IPS-NIHi11 (cell line): Measurements from ENCODE around the gene TTC6.
A peak's percentile ranks its signal among the peaks of the same experiment; 100 is the strongest.
"Not testable (repeated sequence)": the region's sequence is repeated elsewhere in the genome, so short reads cannot be mapped to it uniquely, and the experiment has no call there.

ENCODE experiments used
- DNase-seq: peaks from one replicate; pipeline ENCODE4 v3.0.0; 2012; ENCODE audit warnings: mixed read lengths, low spot score

TTC6 gene, protein sequence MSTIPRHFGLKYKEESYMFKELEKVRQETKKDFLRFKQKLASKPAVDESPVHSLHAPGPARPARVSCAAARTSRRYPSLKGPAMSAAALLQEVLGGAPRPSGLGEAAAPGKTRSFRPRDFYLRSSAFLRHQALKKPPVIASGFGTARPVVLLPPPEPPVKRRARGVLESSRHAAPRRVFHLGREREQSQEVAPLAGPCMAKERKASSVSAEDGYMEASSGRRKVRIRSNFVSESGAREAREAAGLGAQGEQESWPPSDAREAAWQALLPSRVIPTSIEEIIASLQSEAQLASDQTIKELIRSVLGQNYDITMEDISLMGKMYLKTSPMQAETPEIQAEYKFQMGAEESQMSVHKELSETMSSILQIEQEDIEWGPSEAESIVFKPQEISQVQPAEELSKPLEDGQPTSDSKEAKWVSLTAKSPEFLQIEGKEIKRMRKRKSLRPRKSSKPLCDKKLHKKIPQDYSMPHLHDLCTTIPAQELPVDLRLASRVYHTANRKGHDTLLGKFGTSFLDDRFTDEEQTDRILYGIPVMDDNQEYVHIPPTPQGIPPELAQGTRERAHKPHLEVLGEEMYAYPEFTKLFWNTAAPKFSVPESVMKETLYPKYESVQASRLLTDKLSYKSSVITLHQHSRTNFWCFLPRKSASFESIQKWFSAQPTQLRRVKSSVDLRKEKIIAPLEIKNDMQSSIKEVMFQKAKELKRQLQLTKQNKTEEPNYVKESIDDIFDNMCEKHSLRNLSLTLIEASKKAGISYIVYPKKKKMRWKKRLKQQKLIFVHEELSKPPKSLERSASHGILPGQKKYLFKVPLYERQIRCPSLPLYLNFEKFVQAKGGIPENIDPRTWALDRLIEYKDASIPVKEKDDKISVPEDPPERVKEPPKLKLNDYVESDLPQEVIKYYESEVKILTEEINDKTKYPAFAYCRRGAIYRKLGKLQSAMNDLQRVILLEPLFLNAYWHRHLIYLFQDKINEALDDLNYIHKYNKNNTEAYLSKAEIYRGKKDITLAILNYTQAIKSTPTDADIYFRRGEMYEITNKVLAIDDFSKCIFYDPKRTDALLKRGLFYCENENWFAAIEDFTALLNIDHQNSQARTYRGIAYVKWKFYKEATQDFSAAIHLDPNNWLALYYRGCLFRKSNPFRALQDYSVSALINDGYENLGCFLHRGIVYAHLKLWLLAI (N-terminal part only)

DNA sequence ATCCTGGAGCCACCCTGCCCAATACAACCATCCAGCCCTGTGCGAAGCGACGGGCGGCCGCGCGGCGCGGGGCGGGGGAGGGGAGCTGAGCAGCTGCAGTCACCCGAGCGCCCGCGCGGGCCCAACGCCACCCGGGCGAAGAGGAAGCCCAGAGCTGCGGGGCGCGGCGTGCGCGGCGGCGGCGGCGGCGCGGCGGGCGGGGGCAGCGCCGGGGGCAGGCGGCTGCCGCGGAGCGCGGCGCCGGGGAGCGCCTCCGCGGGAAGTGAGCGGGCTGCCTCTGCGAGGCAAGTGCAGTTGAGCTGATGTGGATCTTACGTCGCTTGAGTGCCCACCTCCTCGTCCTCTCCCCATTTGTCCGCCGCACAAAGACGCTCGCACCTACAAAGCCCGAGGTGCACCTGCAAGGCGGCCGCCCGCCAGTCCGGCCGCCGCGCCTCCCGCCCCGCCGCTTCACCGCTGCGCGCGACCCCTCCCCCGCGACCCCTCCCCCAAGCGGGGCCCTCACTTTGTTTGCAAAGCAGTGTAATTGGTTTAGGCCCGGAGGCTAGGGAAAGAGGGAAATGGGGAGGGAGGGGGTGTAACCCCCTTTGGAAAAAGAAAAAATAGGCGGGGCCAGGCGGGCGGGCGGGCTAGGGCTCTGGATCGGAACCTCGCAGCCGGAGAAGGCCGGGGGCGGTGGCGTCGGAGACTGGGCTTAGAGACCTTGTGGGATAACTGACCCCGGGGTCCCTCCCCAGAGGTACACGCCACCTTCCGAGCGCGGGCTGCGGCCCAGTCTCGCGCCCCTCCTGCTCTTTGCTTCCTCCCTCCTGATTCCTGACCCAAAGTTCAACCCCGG is at the start of gene TTC6, which contains the start of gene FOXA1:
TSS of gene TTC6 (plus strand) at position 659 of the 838 bp plus-strand sequence. CDS start 26,436 bp downstream, outside the sequence.
TSS of gene FOXA1 (minus strand) at position 279 of the 838 bp plus-strand sequence. CDS start at position 2, 277 bp downstream.
- DNase-seq = peak; percentile 68

DNA sequence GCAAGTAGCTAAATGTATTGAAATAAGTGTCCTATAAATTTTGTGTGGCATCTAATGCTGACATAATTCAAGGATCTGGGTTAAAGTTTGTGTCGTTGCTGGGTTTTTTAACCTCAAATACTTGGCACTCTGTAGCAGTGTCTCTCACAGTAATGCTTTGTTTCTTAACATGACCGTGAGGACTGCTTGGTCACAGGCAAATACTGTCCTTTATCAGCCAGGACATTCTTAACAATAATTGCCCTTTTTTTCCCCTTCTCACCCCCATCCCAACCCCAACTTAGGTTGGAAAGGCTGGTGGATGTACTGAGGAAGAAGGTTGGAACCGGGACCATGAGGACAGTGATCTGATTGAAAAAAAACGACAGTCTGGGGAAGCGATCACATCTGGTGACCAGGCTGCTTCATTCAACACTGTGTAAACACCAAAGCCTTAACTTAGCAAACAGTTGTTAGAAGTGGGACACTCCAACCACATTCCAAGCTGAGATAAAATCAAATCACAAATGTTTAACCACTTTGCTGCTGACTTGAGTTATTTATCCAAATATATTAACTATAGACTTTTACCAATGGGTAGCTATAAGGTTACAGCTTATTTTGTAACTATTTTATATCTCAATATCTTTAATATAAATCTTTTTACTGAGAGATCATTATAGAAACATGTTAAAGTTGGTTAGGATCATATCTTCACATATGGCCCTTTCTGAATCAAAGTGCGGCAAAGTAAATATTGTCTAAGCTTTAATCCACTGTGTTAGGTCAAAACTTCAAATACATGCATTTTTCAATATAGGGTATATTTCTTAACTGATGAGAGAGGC is 48.6 kb upstream of the TTC6 start:
- DNase-seq = no peak

DNA sequence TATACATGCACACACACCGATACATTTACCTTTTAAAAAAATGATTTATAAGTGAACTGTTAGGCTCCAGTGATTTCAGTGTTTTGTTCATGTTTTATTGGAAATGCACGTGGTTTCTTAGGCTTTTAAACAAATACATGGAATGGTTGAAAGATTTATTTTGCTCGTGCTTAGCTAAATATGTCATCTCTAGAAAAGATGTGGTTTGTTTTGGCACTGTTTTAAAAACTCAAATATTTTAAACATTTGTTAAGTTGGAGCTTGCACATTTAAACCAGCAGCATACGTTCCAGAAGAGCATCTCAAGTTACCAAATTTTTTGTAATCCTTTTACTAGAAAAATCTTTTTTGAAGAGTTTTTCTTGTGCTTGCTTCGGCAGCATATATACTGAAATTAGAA is 44.9 kb upstream of the TTC6 start:
- DNase-seq = no peak

DNA sequence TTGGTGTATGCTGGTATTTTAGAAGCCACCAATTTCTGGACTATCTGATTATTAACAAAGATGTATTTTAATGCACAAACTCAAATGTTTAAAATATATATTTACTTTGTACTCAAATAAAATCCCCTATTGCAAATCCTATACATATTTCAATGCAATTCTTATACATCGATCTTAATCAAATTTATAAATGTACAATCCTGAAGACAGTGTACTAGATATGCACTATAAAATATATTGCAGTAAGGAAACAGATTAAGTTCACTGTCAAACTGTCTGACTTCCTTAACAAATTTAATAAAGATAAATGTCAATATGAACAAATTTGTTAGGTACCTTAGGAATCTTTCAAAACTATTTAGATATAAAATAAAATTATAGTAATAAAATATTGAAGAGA is 44.3 kb upstream of the TTC6 start:
- no peak for DNase-seq

DNA sequence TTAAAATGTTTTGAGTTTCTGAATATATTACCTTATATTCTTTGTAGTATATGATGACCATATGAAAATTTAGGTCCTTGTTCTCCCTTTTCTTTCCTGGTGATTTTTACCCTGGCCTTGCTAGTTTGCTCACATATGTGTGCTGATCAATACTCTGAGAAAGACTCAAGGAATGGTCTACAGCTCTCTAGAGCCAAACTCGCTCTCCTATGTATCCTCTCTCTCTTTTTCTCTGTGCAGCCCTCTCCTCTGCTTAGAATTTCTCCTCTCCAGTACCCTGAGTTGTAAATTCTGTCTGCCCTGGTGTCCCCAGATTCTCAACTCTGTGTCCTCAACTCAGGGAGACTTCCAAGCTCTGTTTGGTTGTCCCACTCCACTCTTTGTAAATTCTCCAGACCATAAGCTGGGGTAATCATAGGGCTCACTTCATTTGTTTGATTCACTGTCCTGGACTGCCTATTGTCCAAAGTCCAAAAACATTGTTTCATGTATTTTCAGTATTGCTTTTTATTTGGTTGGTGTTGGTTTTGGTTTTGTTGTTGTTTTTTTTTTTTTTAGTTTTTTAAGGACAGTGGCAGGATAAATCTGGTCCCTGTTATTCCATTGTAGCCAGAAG is 41.4 kb upstream of the TTC6 start:
- DNase-seq = no peak

DNA sequence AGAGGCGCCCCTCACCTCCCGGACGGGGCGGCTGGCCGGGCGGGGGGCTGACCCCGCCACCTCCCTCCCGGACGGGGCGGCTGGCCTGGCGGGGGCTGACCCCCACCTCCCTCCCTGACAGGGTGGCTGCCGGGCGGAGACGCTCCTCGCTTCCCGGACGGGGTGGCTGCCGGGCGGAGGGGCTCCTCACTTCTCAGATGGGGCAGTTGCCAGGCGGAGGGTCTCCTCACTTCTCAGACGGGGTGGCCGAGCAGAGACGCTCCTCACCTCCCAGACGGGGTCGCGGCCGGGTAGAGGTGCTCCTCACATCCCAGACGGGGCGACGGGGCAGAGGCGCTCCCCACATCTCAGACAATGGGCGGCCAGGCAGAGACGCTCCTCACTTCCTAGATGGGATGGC is 39.8 kb upstream of the TTC6 start:
- DNase-seq = not testable (repeated sequence)

DNA sequence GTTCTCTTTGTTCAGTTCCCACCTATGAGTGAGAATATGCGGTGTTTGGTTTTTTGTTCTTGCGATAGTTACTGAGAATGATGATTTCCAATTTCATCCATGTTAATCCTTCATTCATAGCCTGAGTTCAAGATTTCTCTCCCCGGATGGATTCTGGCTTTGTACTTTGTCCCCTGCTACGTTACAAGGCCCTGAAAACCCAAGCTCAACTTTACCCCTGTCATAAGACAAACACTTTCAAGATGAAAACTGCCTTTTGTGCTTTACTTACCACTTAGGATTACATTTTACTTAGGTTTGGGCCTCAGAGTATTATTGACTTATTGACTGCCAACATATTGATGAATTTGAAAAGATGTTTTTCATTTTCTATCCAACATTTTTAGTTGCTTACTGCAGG is 36.7 kb upstream of the TTC6 start:
- DNase-seq = no peak

DNA sequence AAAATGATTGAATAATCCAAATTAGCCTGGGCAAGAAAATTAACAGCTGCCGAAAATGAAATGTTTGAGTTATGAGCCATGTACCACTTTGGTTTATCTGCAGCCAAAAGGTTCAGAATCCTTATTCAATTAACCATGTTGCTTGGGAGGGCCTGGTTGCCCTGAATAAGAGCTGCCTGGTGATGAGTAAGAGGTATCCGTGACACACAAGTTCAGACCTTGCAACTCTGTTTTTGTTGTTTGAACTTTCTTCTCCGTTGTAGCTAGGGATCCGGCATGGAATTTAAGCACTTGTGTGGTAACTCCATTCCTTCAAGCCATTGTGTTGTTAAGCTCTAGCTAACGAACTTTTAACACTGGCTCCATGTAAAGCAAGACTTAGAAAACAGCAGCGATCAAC is 36.0 kb upstream of the TTC6 start:
- DNase-seq = no peak

DNA sequence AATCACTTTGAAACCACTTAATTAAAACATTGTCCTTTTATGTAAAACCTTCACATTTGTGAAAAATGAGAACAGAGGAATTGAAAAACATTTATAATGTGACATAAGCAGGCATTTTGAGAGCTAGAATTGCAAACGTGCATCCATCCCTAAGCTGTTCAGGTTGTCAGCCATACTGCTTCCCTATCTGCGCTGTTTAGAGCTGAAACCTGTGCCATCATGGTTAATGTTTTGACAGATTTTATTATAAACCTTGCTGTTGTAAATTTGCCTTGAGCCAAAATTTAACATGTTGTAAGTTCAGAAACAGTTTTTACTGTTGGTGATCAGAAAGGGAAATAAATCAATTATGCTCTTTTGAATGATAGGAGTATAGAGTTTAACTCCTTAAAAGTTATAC is 32.2 kb upstream of the TTC6 start:
- no peak for DNase-seq

DNA sequence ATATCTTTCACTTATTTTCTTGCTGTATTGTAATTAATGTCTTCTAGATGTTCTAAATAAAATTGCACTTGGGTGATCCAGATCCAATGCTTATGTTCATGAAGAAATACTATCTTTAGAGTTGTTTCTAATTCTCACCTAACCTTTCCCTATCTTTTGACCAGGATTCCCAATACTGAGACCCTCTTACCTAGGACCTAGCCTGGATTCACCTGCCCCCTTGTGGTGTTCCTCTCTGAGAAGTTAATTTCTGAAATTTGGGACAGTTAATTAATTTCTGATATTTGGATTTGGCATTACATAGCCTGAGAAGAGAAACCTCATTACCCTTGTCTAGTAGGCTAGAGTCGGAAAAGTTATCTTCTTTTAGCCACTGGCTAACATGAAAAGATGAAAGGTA is 29.9 kb upstream of the TTC6 start:
- no peak for DNase-seq

DNA sequence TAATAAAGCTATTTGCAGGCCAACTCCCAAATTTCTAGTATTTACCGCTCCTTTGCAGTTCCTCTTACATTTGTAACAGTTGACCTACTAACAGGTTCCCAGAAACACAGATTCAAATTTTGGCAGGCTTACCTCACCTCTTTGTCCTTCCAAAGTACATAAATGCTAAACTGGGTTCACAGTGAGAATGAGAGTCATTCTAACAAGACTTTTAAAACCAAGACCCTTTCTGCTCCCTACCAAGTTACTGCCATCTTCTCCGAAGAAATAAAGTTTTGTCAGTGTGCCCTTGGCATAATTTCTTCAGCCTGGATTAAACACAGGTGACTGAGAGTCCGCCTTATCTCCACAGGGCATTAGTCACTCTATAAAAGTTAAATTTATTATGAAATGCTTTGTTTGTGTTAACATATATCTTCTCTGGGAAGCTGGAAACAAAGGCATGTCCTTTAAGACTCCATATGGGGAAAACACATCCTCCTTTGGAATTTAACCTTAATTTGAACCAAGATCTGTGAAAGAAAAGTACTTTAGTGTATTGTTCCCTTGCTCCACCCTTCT is 28.5 kb upstream of the TTC6 start:
- DNase-seq = no peak

DNA sequence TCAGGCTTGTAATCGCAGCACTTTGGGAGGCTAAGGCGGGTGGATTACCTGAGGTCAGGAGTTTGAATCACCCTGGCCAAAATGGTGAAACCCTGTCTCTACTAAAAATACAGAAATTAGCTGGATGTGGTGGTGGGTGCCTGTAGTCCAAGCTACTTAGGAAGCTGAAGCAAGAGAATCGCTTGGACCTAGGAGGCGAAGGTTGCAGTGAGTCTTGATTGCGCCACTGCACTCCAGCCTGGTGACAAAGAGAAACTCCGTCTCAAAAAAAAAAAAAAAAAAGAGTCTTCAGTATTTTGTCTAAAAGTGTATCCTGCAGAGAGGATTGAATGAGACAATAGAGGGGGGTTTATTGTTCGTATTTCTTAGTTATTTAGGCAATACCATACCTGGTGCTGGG is 25.7 kb upstream of the TTC6 start:
- no peak for DNase-seq

DNA sequence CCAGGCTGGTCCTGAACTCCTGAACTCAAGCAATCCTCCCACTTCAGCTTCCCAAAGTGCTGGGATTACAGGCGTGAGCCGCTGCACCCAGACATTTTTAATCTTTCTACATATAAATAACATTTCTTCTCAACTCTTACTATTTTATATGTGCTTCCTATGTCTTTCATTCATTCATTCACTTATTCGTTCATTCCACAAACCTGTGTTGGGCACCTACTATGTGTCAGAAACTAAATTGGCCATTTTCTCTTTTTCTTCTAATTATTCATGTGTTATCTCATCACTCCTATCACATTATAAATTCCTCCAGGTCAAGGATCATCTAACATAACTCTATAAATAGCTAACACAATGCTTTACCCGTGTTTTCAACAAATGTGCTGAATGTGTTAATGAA is 24.0 kb upstream of the TTC6 start:
- DNase-seq = no peak

DNA sequence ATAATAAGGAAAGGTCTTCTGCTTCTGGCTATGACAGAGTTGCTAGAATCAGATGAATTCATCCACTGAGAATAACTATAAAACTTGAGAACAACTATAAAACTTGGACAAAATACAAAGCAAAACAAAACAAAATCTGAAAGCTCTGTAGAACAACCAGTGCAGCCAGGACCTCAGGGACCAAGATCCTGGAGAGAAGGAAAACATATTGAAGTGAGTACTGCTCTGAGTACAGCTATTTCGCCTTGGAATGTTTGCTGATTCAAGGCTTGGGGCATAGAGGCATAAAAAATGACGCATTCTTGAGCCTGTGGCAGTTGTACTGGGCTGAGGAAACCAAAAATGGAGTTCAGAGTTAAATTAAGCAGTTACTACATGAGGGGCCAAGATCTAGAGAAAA is 22.1 kb upstream of the TTC6 start:
- DNase-seq = no peak

DNA sequence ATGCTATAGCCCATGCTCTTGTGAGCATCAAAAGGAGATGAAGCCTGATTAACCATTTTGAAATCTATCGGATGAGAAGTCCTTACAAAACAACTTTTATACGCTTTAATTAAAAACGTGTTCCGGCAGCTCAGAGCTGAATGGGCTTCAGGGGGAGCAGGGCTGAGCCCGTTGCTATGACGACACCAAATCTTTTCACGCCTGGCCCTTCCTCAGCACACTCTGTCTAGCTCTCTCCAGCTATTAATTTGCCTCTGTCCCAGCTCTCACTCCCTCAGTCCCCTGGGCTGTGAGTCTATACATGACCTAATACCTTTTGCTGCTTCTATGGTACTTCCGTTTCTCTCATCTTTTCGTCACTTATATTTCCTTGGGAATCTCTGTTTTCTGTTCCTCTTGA is 16.2 kb upstream of the TTC6 start:
- no peak for DNase-seq

DNA sequence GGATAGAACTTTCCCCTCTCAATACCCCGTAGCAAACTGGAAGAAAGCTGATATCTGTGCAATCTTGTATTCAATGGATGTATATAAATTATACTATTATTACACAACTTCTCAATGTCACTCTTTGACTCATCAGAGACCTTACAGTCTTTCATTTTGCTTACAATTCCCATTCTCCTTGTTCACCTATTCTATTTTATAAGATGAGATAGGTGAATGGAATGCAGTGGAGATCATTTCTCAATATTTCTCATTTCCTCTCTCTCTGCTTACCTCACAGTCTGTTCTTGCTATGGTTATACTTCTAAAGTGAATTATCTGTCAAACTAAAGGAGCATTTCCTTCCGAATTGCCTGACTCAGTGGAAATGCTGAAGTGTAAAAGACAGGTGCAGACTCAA is 15.3 kb upstream of the TTC6 start:
- no peak for DNase-seq

DNA sequence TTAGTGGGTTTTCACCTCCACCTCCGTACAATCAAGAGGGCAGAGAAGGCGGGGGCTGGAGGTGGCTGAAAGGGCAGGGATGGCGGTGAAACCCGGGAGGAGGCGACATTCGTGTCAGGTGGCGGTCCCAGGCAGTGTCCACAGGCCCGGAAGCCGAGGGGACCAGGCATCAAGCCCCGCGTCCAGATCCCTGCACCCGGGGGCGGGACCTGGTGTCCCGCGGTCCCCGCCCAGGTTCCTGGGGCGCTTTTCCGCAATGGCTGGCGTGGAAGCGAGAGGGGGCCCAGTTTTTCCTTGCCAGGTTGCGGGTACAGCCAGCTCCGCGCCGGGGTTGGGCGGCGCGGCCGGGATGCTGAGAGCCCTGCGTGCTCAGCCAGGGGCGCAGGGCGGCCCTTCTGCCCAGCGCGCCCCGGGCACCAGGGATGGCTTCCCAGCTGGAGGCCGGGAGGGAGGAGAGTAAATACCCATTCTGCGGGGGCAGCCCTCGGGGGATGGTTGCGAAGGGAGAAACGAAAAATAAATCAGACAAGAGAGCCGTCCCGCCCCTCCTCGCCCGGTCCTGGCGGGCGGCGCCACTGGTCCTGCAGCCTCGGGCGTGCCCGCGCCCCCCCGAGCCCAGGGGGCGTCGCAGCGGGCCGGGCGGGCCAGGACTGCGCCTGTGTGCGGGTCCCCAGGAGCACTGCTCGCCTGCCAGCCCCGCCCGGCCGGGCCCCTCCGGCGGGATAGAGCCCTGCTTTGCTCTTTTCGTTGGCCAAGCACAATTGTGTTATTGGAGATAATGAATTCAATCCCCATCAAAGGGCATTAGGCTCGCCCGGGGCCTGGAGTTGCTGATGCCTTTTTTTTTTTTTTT is 11.8 kb upstream of the TTC6 start:
- DNase-seq = no peak

DNA sequence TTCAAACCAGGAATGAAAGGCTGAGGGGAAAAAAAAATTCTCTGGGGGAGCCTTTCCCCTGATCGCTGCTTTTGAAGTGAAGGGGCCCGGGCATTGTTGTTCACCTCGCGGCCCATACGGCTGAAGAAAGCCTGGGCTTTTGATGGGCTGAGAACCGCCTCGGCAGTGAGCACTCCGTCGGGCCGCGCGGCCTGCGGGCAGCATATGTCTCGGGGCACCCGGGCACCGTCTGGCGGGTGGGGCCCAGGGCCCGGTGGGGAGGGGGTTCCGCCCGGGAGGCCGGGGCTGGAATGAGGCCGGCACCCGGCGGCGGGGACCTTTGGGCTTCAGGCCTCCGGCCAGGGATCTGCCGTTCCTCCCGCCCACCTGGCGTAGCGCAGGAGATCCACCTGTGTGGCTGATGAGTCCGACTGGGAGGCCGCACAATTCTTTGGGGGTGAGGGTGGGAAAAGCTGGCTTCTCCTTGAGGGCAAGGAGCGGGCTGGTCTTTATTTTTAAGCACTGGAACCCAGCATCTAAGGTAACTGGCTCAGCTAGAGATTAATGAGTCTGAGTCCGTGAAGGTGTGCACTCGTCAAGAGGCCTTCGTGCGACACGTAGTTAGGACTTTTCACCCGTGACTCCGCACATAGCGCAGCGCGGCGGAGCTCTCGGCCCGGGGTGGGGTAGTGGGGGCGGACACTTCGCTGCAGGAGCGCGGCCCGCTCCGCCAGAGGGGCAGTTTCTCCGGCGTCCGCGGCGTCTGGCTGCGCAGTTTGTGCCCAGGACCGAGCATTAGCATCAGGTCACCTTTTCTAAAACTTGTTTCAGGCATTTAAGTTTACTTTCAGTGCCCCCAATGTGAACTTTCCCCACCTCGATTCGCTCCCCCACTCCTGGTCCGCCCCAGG is 11.0 kb upstream of the TTC6 start:
- DNase-seq = no peak
